Osteoblast (primary cell): Measurements from ENCODE around the gene ZNF330. TPM values are rescaled to one million over a fixed set of nuclear protein-coding genes. Genes with fewer than 3 reads are reported as not detected.
"Not testable (repeated sequence)": the region's sequence is repeated elsewhere in the genome, so short reads cannot be mapped to it uniquely, and the experiment has no call there.

ENCODE experiments used
- DNase-seq: peaks from one replicate; pipeline ENCODE4 v3.0.0; 2011; ENCODE audit warnings: low spot score, mixed read lengths; ENCODE audit not compliant: insufficient read length; ENCODE audit errors: missing footprints
- H2AFZ ChIP-seq: 2 replicates; pipeline ENCODE4 v1.6.0; 2011; ENCODE audit warnings: mild to moderate bottlenecking, low read length
- H3K27ac ChIP-seq: 2 replicates; pipeline ENCODE4 v1.5.1; 2011; ENCODE audit warnings: mild to moderate bottlenecking, low read depth, low read length, moderate library complexity
- H3K27me3 ChIP-seq: 2 replicates; pipeline ENCODE4 v1.6.0; 2012; ENCODE audit warnings: mild to moderate bottlenecking, control low read depth, inconsistent platforms, low read length, moderate library complexity; ENCODE audit not compliant: insufficient read depth
- H3K36me3 ChIP-seq: 2 replicates; pipeline ENCODE4 v1.5.1; 2011; ENCODE audit warnings: mild to moderate bottlenecking, low read length, control low read depth, moderate library complexity; ENCODE audit not compliant: insufficient read depth
- H3K4me1 ChIP-seq: 2 replicates; pipeline ENCODE4 v1.5.1; 2011; ENCODE audit warnings: mild to moderate bottlenecking, low read length, control low read depth, moderate library complexity; ENCODE audit not compliant: insufficient read depth
- H3K4me2 ChIP-seq: 2 replicates; pipeline ENCODE4 v1.6.0; 2011; ENCODE audit warnings: mild to moderate bottlenecking, low read length; ENCODE audit not compliant: insufficient read depth
- H3K4me3 ChIP-seq: fragments of 200-600 bp; sonication (generic); 3 replicates; pipeline ENCODE4 v1.5.1; 2012; ENCODE audit warnings: mild to moderate bottlenecking, low read length, inconsistent platforms; ENCODE audit not compliant: insufficient read depth
- H3K79me2 ChIP-seq: 2 replicates; pipeline ENCODE4 v1.6.0; 2012; ENCODE audit warnings: mild to moderate bottlenecking, low read length, control low read depth, inconsistent platforms; ENCODE audit not compliant: insufficient read depth
- H3K9me3 ChIP-seq: 2 replicates; pipeline ENCODE4 v1.5.1; 2011; ENCODE audit warnings: low read depth, low read length, control low read depth
- H4K20me1 ChIP-seq: 2 replicates; pipeline ENCODE4 v1.6.0; 2012; ENCODE audit warnings: mild to moderate bottlenecking, low read length, control low read depth; ENCODE audit not compliant: insufficient read depth
- CTCF ChIP-seq: IDR thresholded peaks from 2 replicates; pipeline ENCODE4 v1.5.1; 2011; ENCODE audit warnings: mild to moderate bottlenecking, low read depth, low read length, moderate library complexity; ENCODE audit errors: extremely low read depth
- total RNA-seq: library from RNA; depleted of rRNA; stranded (reverse); fragments of >200 nt; gene quantifications from 2 replicates; pipeline ENCODE4 v1.2.3, GENCODE V29; 2012

Gene ZNF330
- total RNA-seq, 1 donor = 33.7 TPM

- no peaks in the 10 kb centered on the region for H3K9me3 ChIP-seq
- DNase-seq = no peak
These were observed 41.0 kb upstream of the ZNF330 start for GRCh38 chr4:141179474-141180373.

DNA sequence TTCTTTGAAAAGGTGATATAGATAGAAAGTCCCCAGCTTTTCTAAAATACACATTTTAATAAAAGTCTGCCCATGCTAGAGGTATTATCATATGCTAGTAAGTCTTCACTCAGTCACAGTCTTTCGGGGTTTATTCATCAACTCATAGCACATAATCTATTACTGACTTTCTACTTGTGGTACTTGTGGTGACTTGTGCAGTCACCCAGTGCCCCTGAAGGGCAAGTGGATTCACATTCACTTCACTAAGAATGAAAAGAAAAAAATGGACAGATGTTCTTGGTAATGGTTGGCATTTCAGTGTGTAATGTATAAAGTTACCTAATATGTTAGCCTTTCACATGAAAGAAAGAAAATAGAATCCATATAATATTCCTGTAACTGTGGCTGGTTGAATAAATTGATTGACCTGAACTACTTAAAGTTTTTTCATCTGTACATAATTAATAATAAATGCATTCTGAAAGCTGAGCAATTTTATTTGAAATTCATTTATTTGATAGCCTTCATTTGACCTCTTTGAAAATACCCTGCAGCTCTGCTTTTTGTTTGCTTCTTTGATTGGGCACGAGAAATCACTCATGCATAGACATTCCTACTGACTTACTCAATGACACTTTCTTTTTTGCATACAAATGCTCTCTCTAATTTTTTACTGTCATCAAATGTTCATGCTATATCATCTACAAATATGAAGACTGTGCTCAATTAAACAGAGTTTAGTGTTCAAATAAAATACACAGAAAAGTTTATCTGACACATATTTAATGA lies 39.5 kb upstream of the ZNF330 start:
- no peak for TF ChIP-seq CTCF
- Histone ChIP-seq H2AFZ (no peak overlapping the region), H3K79me2 (no peaks in the 10 kb centered on the region), H3K36me3 (no peaks in the 10 kb centered on the region), H3K4me3 (no peak overlapping the region), H3K9me3 (no peaks in the 10 kb centered on the region), H3K27me3 (peaks cover 17% of the 10 kb centered on the region), H3K27ac (no peak overlapping the region), H4K20me1 (no peaks in the 10 kb centered on the region), H3K4me2 (no peak overlapping the region), H3K4me1 (no peaks in the 10 kb centered on the region)
- peak; percentile 65 for DNase-seq

More at GRCh38 chr4:141179474-141180373, 41.0 kb upstream of the ZNF330 start:
- no peaks in the 10 kb centered on the region for H3K79me2 ChIP-seq
- H3K36me3 ChIP-seq = no peaks in the 10 kb centered on the region
- H2AFZ ChIP-seq = no peak overlapping the region
- no peaks in the 10 kb centered on the region for H4K20me1 ChIP-seq
- H3K27ac ChIP-seq = no peak overlapping the region
- peaks cover 17% of the 10 kb centered on the region for H3K27me3 ChIP-seq
- no peak for TF ChIP-seq CTCF
- no peaks in the 10 kb centered on the region for H3K4me1 ChIP-seq
- H3K4me3 ChIP-seq = no peak overlapping the region
- H3K4me2 ChIP-seq = no peak overlapping the region

DNA sequence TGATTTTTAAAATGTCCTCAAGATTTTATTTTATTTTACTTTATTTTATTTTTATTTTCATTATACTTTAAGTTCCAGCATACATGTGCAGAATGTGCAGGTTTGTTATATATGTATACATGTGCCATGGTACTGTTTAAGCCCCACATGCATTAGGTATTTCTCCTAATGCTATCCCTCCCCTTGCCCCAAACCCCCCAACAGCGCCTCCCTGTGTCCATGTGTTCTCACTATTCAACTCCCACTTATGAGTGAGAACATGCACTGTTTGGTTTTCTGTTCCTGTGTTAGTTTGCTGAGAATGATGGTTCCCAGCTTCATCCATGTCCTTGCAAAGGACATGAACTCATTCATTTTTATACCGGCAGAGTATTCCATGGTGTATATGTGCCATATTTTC lies 37.2 kb upstream of the ZNF330 start:
- H3K27ac ChIP-seq, H4K20me1 ChIP-seq, H3K4me1 ChIP-seq, H3K36me3 ChIP-seq, DNase-seq, H3K9me3 ChIP-seq, H3K79me2 ChIP-seq, H3K4me2 ChIP-seq, H2AFZ ChIP-seq, H3K4me3 ChIP-seq: not testable (repeated sequence)
- peaks cover 15% of the 10 kb centered on the region for H3K27me3 ChIP-seq

- no peak for DNase-seq
- TF ChIP-seq CTCF = no peak
- Histone ChIP-seq H3K4me1 (no peaks in the 10 kb centered on the region), H3K27ac (no peak overlapping the region), H4K20me1 (no peaks in the 10 kb centered on the region), H3K4me2 (no peak overlapping the region), H3K27me3 (peaks cover 13% of the 10 kb centered on the region), H2AFZ (no peak overlapping the region), H3K4me3 (no peak overlapping the region), H3K9me3 (no peaks in the 10 kb centered on the region), H3K36me3 (no peaks in the 10 kb centered on the region), H3K79me2 (no peaks in the 10 kb centered on the region)
These were observed 28.1 kb upstream of the ZNF330 start for GRCh38 chr4:141192564-141192963.
